C4-2B (cell line): Measurements from ENCODE around the gene C3orf70.

Experiments used
- CTCF ChIP-seq: fragments of 450-650 bp; conservative IDR thresholded peaks from 2 replicates; pipeline ENCODE4 v1.5.1; 2017; ENCODE audit warnings: mild to moderate bottlenecking
- ZFX ChIP-seq: fragments of 450-650 bp; IDR thresholded peaks from 2 replicates; pipeline ENCODE4 v1.6.1; 2017

DNA sequence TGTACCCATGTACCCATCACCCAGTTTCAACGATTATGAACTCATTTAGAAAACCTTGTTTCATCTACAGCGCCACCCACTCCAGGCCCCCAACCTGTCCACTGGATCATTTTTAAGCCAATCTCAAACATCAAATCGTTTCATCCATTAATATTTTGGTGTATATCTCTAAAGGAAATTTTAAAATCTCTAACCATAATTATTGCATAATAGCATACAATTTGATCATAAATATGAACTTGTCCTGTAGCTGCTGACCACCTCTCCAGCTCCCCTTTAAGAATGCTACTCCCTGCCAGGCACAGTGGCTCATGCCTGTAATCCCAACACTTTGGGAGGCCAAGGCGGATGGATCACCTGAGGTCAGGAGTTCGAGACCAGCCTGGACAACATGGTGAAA, 2.8 kb upstream of the C3orf70 start:
- TF ChIP-seq CTCF = no peak
- no peak for TF ChIP-seq ZFX
